Muscle layer of colon (tissue), 2 donors: Measurements from ENCODE around the gene NCAPD3.

Experiments used
- H3K27ac ChIP-seq: one replicate; pipeline ENCODE4 v1.7.0; 2013; ENCODE audit warnings: low read depth, mild to moderate bottlenecking, low read length, moderate library complexity
- H3K27me3 ChIP-seq, 2 donors: one replicate each; pipeline ENCODE4 v1.7.0; 2013; ENCODE audit warnings: low read length in 2 of 2, mild to moderate bottlenecking in 2 of 2; ENCODE audit not compliant: insufficient read depth in 2 of 2, control insufficient read depth in 1 of 2
- H3K36me3 ChIP-seq: one replicate; pipeline ENCODE4 v1.7.0; 2013; ENCODE audit warnings: mild to moderate bottlenecking, low read length; ENCODE audit not compliant: insufficient read depth
- H3K4me1 ChIP-seq: one replicate; pipeline ENCODE4 v1.7.0; 2013; ENCODE audit warnings: mild to moderate bottlenecking, low read length; ENCODE audit not compliant: insufficient read depth
- H3K4me3 ChIP-seq, 2 donors: one replicate each; pipeline ENCODE4 v1.7.0; 2013; ENCODE audit warnings: low read length in 2 of 2, low read depth in 1 of 2, mild to moderate bottlenecking in 1 of 2, moderate library complexity in 1 of 2
- H3K9ac ChIP-seq: one replicate; pipeline ENCODE4 v1.7.0; 2013; ENCODE audit warnings: low read length
- H3K9me3 ChIP-seq: one replicate; pipeline ENCODE4 v1.7.0; 2013; ENCODE audit warnings: mild to moderate bottlenecking, low read length
- donor health status: abdominal sarcoma.
- donor health status: Adenocarcinoma of cecum.

The NCAPD3 gene, protein sequence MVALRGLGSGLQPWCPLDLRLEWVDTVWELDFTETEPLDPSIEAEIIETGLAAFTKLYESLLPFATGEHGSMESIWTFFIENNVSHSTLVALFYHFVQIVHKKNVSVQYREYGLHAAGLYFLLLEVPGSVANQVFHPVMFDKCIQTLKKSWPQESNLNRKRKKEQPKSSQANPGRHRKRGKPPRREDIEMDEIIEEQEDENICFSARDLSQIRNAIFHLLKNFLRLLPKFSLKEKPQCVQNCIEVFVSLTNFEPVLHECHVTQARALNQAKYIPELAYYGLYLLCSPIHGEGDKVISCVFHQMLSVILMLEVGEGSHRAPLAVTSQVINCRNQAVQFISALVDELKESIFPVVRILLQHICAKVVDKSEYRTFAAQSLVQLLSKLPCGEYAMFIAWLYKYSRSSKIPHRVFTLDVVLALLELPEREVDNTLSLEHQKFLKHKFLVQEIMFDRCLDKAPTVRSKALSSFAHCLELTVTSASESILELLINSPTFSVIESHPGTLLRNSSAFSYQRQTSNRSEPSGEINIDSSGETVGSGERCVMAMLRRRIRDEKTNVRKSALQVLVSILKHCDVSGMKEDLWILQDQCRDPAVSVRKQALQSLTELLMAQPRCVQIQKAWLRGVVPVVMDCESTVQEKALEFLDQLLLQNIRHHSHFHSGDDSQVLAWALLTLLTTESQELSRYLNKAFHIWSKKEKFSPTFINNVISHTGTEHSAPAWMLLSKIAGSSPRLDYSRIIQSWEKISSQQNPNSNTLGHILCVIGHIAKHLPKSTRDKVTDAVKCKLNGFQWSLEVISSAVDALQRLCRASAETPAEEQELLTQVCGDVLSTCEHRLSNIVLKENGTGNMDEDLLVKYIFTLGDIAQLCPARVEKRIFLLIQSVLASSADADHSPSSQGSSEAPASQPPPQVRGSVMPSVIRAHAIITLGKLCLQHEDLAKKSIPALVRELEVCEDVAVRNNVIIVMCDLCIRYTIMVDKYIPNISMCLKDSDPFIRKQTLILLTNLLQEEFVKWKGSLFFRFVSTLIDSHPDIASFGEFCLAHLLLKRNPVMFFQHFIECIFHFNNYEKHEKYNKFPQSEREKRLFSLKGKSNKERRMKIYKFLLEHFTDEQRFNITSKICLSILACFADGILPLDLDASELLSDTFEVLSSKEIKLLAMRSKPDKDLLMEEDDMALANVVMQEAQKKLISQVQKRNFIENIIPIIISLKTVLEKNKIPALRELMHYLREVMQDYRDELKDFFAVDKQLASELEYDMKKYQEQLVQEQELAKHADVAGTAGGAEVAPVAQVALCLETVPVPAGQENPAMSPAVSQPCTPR (N-terminal part only)

DNA sequence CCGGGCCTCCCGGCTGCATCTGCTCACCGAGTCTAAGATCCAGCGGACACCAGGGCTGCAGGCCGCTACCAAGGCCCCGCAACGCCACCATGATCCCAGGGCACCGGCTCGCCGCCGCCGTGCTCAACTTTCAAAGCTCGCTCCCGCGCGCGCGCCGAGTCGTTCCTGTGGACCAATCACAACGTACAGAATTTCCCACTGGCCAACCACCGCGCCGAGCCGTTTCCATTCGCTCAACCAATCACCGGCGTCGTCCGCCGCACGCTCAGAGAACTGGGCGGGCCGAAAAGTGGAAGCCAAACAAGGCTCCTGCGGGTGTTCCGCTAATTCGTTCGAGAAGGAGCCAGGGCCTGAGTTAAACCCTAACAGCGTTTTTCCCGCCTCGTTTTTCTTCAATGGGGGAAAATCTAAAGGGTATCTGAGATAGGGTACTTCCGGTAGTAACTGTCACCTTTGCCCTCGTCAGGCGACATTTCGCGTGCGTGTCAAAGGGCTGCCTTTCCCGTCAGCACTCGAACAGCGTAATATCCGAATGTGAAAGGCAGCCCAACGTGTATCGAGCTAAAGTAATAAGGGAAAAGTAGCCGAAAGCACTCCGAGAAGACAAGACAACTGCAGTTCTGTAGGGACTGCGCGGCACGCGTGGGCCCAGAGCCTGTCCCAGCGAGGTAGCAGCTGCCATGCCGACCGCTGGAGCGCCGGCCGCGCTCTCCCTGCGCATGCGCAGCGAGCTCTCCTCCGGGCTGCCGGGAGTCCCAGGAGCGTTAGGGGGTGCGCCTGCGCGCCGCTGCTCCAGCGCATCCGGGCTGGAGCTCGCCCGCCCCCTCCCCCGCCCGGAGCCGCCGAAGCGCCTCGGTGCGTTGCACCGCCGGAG is at the start of gene NCAPD3, which contains the start of gene VPS26B:
NCAPD3 (minus strand) TSS at position 132 of the 874 bp plus-strand sequence; CDS start at position 91, 41 bp downstream.
VPS26B (plus strand) TSS at position 836 of the 874 bp plus-strand sequence. CDS start 452 bp downstream, outside the sequence.
- no peaks in the 10 kb centered on the region for H3K9me3 ChIP-seq
- peaks cover 3% of the 10 kb centered on the region for H3K36me3 ChIP-seq
- H3K4me3 ChIP-seq, result peak within 1 kb of the TSS; percentile 86 to 97
- H3K27ac ChIP-seq, result peak within 1 kb of the TSS; percentile 98
- H3K9ac ChIP-seq, result peak within 1 kb of the TSS; percentile 88
- no peaks in the 10 kb centered on the region for H3K27me3 ChIP-seq
- peaks cover 30% of the 10 kb centered on the region for H3K4me1 ChIP-seq

DNA sequence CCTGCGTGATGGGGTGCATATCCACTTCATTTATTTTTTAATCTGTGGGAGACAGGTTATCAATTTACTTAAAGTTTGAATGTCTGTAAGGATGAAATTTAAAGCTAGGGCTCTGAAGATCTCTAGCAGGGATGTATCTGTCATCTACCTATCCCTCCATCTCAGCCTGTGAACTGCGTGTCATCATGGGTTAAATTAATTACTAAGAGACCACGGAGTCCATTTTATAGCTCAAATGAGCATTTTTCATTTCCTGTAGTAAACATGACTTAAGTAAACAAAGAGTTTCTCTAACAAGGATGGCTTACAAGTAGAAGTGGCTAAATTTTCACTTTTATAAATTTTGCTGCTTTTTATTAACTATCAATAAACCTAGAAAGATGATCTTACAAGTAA is 49.5 kb upstream of the NCAPD3 start:
- H3K36me3 ChIP-seq, result no peaks in the 10 kb centered on the region
- peaks cover under 1% of the 10 kb centered on the region for H3K9me3 ChIP-seq
- no peak overlapping the region for H3K27ac ChIP-seq
- no peak overlapping the region for H3K4me3 ChIP-seq
- H3K4me1 ChIP-seq, result peaks cover 13% of the 10 kb centered on the region
- no peak overlapping the region for H3K9ac ChIP-seq
- H3K27me3 ChIP-seq, result peaks cover 58 to 75% of the 10 kb centered on the region in 2 donors

DNA sequence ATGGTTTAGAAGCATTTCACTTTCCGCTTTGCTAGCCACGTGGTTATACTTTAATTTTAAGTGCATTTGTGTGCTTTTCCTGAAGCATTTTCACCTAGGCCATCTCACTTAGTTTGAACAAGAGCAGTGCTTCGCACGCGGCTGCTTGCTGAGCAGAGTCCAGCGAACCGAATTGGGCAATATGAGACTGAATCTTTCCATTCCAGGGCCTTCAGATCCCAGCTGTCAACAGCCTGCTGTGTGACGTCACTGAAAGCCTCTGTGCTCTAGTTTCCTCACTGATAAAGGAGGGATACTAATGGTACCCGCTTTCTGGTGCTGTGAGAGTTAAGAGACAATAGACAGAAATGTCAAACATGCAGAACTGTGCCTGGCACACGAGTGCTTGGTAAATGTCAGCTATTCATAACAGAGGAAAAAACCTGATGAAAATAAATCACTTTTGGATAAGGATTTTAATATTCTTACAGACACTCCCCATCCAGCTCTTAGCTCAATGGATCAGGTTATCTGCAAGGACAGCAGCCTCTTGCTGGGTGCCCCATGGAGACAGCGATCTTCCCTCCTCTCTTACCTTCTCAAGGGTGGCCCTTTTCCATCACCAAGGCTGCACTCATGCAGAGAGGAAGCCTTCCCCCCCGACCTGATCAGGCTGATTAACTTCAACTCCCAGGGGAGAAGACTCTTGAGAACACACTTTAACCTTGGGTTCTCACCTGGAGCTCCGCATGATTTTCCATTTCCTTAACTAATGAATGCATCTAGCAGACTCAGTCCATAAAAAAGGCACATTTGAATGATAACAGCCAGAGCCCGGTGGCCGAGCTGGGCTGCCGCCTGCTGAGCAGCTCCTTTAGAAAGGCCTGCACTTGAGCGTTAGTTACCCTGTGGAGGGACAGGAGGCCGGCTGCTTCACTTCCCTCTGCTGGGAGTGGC is 48.9 kb upstream of the NCAPD3 start:
- Histone ChIP-seq H3K9ac (no peak overlapping the region), H3K27me3 (peaks cover 52 to 68% of the 10 kb centered on the region in 2 donors), H3K4me3 (no peak overlapping the region)

DNA sequence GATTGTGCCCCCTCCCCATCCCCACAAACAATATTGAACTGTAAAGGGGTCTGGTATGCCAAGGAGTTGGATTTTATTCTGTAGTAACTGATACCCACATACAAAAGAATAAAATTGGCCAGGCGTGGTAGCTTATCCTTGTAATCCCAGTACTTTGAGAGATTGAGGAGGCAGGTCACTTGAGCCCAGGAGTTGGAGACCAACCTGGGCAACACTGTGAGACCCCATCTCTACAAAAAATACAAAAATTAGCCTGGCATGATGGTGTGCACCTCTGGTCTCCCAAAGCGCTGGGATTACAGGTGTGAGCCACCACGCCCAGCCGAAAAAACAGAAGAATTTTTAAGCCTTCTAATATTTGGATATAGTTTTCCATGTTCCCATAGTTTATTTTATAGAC is 48.2 kb upstream of the NCAPD3 start:
- H3K9me3 ChIP-seq, result no peaks in the 10 kb centered on the region
- peaks cover 45 to 61% of the 10 kb centered on the region in 2 donors for H3K27me3 ChIP-seq
- H3K27ac ChIP-seq, result no peak overlapping the region
- H3K4me1 ChIP-seq, result peaks cover 13% of the 10 kb centered on the region
- no peak overlapping the region for H3K4me3 ChIP-seq
- no peak overlapping the region for H3K9ac ChIP-seq
- no peaks in the 10 kb centered on the region for H3K36me3 ChIP-seq

More for the DNA sequence above, 48.9 kb upstream of the NCAPD3 start:
- Histone ChIP-seq H3K27ac (no peak overlapping the region), H3K36me3 (no peaks in the 10 kb centered on the region), H3K9me3 (no peaks in the 10 kb centered on the region), H3K4me1 (peaks cover 13% of the 10 kb centered on the region)

DNA sequence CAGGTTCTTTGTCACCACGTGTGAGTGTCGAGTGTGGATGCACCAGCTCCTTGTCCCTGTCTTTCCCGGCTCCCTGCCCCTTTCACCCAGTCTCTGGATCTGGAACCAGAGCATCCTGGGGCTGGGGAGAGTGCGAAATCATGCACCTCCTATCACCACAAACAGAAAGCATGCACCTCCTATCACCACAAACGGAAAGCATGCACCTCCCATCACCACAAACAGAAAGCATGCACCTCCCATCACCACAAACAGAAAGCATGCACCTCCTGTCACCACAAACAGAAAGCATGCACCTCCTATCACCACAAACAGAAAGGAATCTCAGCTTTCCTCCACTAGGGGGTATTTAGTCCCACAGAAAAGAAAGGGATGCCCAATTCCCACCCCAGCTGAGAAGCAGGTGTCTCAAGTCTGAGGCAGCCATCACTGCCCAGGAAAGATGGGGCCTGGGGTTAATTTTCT is 46.5 kb upstream of the NCAPD3 start:
- Histone ChIP-seq H3K9me3 (no peaks in the 10 kb centered on the region), H3K36me3 (peaks cover 1% of the 10 kb centered on the region), H3K4me3 (no peak overlapping the region), H3K9ac (no peak overlapping the region), H3K4me1 (no peaks in the 10 kb centered on the region), H3K27me3 (peaks cover 37 to 44% of the 10 kb centered on the region in 2 donors), H3K27ac (no peak overlapping the region)

DNA sequence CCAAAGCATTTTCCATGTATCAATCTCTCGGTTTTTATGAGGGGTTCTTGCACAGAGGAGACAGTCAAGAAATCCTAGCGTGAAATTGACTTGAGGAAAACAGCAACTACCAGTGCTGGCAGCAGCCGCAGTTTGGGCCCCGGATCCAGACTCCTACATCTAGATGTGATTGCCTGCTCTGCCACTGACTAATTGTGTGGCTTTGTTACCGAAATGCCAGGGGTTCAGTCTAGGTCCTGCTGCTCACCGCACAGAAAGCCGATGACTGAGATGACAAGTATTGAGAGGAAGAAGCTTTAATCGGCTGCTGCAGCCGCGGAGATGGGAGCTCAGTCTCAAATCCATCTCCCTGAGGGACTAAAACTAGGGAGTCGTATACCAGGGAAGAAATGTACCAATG is 44.2 kb upstream of the NCAPD3 start:
- no peak overlapping the region for H3K27ac ChIP-seq
- no peak overlapping the region for H3K4me3 ChIP-seq
- H3K9ac ChIP-seq, result no peak overlapping the region
- no peaks in the 10 kb centered on the region for H3K4me1 ChIP-seq
- peaks cover 16% of the 10 kb centered on the region for H3K36me3 ChIP-seq
- no peaks in the 10 kb centered on the region for H3K9me3 ChIP-seq
- peaks cover 15 to 21% of the 10 kb centered on the region in 2 donors for H3K27me3 ChIP-seq

GRCh38 chr11:134267461-134267860 is 43.7 kb upstream of the NCAPD3 start:
- H3K36me3 ChIP-seq, result peaks cover 21% of the 10 kb centered on the region
- H3K27ac ChIP-seq, result no peak overlapping the region
- H3K27me3 ChIP-seq, result peaks cover 10 to 17% of the 10 kb centered on the region in 2 donors
- no peak overlapping the region for H3K9ac ChIP-seq
- no peaks in the 10 kb centered on the region for H3K4me1 ChIP-seq
- H3K9me3 ChIP-seq, result no peaks in the 10 kb centered on the region
- H3K4me3 ChIP-seq, result no peak overlapping the region

- Histone ChIP-seq H3K9ac (no peak overlapping the region), H3K27ac (no peak overlapping the region), H3K9me3 (no peaks in the 10 kb centered on the region), H3K27me3 (peaks cover 4 to 17% of the 10 kb centered on the region in 2 donors), H3K4me1 (no peaks in the 10 kb centered on the region), H3K4me3 (no peak overlapping the region), H3K36me3 (peaks cover 27% of the 10 kb centered on the region)
These were observed 43.1 kb upstream of the NCAPD3 start for GRCh38 chr11:134266841-134267251.

- H3K27ac ChIP-seq, result no peak overlapping the region
- H3K36me3 ChIP-seq, result peaks cover 31% of the 10 kb centered on the region
These were observed 42.7 kb upstream of the NCAPD3 start for GRCh38 chr11:134266440-134266839.

More at GRCh38 chr11:134266440-134266839, 42.7 kb upstream of the NCAPD3 start:
- Histone ChIP-seq H3K9me3 (no peaks in the 10 kb centered on the region), H3K4me3 (no peak overlapping the region), H3K9ac (no peak overlapping the region), H3K27me3 (peaks cover 0 to 14% of the 10 kb centered on the region in 2 donors), H3K4me1 (no peaks in the 10 kb centered on the region)
